WI38 (cell line): ENCODE data around the gene ADSS1.

Experiments
- H3K4me3 ChIP-seq: 2 replicates; pipeline ENCODE4 v1.5.1; 2011; ENCODE audit warnings: low read depth, mild to moderate bottlenecking, control low read depth, low read length
- TF ChIP-seq, protein P1 (sequence below): IDR thresholded peaks from 2 replicates; pipeline ENCODE4 v1.5.1; 2012; ENCODE audit warnings: low read depth, mild to moderate bottlenecking, control low read depth, low read length

The ADSS1 gene

DNA sequence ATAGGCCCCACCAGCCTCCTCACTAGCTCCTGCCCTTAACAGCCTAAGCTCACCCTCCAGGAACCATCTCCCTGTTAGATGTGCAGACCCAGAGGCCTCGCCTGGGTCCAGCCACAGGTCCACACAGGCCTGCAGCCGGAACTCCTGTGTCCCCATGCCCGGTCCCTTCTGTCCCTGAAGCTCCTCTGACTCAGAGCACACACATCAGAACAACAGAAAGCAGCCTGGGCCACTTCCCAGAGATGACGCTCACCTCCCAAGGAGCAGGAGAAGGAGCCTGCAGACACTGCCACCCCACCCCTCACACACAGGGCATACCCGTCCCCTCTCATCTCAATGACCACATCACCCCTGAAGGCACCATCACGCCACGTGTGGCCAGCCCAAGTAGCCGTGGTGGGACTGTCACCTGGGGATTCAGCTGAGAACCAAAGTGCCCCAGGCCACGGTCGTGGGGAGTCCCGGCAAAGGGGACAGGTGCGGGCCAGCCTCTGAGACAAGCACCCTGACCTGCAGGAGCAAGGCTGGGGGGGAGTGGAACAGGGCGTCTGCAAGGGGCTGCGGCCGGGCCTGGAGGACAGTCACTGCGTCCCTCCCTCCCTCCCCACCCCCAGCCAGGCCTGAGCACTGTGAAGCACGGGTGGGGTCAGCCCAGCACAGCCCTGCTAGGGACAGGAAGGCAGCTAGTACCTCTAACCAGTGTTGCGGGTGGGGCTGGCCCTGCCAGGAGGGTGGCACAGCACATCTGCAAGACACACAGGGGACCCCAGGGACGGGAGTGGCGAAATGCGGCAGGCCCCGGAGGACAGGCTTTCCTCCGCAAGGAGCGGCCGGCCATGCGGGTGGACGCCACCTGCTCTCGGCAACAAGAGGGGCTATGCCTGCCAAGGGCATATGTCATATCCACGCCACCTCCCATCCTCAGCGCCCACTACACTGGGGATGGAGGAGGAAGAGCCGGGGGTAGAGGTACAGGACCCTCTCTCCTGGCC is 66.0 kb downstream of the ADSS1 start:
- TF ChIP-seq, protein P1, sequence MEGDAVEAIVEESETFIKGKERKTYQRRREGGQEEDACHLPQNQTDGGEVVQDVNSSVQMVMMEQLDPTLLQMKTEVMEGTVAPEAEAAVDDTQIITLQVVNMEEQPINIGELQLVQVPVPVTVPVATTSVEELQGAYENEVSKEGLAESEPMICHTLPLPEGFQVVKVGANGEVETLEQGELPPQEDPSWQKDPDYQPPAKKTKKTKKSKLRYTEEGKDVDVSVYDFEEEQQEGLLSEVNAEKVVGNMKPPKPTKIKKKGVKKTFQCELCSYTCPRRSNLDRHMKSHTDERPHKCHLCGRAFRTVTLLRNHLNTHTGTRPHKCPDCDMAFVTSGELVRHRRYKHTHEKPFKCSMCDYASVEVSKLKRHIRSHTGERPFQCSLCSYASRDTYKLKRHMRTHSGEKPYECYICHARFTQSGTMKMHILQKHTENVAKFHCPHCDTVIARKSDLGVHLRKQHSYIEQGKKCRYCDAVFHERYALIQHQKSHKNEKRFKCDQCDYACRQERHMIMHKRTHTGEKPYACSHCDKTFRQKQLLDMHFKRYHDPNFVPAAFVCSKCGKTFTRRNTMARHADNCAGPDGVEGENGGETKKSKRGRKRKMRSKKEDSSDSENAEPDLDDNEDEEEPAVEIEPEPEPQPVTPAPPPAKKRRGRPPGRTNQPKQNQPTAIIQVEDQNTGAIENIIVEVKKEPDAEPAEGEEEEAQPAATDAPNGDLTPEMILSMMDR = no peak
- H3K4me3 ChIP-seq = no peak overlapping the region

GRCh38 chr14:104791425-104791824 is 67.4 kb downstream of the ADSS1 start:
- TF ChIP-seq, protein P1 = no peak

GRCh38 chr14:104792101-104792884 is 68.3 kb downstream of the ADSS1 start:
- H3K4me3 ChIP-seq = no peak overlapping the region

More at GRCh38 chr14:104791425-104791824, 67.4 kb downstream of the ADSS1 start:
- no peak overlapping the region for H3K4me3 ChIP-seq

DNA sequence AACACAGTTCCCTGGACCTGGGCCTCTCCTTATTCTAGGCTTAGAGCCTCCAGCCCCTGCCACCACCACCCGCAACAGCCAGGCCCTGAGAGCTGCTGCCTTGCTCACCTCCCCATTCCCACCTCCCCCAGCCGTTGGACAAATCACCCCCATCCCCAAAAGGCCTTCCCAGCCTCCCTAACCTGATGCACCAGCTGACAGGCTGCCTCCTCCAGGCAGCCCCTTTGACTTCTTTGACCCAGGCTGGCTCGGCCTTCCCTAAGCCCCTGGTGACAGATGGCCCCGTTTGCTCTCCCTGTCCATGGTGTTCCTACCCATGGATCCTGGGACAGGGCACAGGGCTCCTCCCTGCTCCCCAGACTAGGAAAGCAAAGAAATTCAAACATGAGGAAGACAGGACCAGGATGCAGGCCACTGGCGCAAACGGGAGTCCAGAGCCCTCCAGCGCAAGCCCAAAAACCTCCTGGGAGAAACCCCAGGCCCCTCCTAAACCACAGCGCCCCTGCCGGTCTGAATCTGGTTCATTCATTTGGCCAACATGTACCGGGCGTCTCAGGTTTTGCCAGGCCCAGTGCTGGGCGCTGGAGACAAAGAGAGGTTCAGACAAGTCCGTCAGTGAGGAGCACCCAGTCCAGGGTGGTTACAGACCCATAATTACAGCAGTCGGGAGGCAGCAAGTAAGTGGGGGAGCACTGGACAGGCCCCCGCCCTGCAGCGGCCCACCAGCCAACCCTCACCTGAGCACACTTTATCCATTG is 69.1 kb downstream of the ADSS1 start:
- H3K4me3 ChIP-seq = no peak overlapping the region

More at GRCh38 chr14:104792101-104792884, 68.3 kb downstream of the ADSS1 start:
- TF ChIP-seq, protein P1 = no peak

DNA sequence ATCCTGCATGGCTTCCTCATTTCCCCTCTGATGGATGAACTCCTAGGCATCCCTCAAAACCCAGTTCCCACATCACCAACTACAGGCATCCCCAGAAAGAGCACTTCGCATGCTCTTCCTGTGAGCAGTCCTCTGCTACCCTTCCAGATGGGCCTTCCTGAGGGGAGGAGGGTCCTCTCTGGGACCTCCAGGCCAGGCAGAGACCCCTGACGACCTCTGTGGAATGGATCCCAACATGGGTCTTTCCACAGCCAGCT is 69.6 kb downstream of the ADSS1 start:
- TF ChIP-seq, protein P1 = no peak

More for the DNA sequence above, 69.1 kb downstream of the ADSS1 start:
- TF ChIP-seq, protein P1 = no peak

GRCh38 chr14:104794099-104794498 is 70.1 kb downstream of the ADSS1 start:
- H3K4me3 ChIP-seq = peak overlapping the region; percentile 78
- TF ChIP-seq, protein P1 = no peak

More for the DNA sequence above, 69.6 kb downstream of the ADSS1 start:
- peak overlapping the region; percentile 78 for H3K4me3 ChIP-seq
